SK-MEL-5 (cell line): ENCODE measurements around the gene C3orf18. TPM values are rescaled to one million over a fixed set of nuclear protein-coding genes. Genes with fewer than 3 reads are reported as not detected.

Experiments
- DNase-seq: peaks from one replicate; pipeline ENCODE4 v3.0.0-alpha.2; 2016; ENCODE audit warnings: low read depth, low spot score
- in situ Hi-C: cut with HindIII; loops from 2 replicates; pipeline ENCODE4 v1.10.0; 2016; ENCODE audit warnings: low sequenced_read_pairs, high pct_unique_total_duplicates, low pct_unique_long_range_greater_than_20kb
- total RNA-seq: library from RNA; depleted of rRNA; stranded (reverse); fragments of >200 nt; shearing (Covaris generic); gene quantifications from 2 replicates; pipeline ENCODE4 v1.2.3, GENCODE V29; 2014

Gene C3orf18
- total RNA-seq, 1 experiment from 2014 or later: 4.0 TPM

GRCh38 chr3:50537421-50538129, 30.0 kb downstream of the C3orf18 start:
- no peak for DNase-seq
- in situ Hi-C loops: no loop called here

GRCh38 chr3:50536471-50537180, 30.9 kb downstream of the C3orf18 start:
- in situ Hi-C loops: no loop called here

GRCh38 chr3:50534681-50535330, 32.7 kb downstream of the C3orf18 start:
- no peak for DNase-seq
- in situ Hi-C loops: no loop called here

More at GRCh38 chr3:50536471-50537180, 30.9 kb downstream of the C3orf18 start:
- DNase-seq: no peak

- DNase-seq: no peak
- in situ Hi-C loops: no loop called here
These were observed 33.6 kb downstream of the C3orf18 start for GRCh38 chr3:50533807-50534461.

- in situ Hi-C loops: no loop called here
- no peak for DNase-seq
These were observed 34.2 kb downstream of the C3orf18 start for GRCh38 chr3:50533316-50533715.

GRCh38 chr3:50532062-50532705, 35.4 kb downstream of the C3orf18 start:
- DNase-seq: no peak
- in situ Hi-C loops: no loop called here

GRCh38 chr3:50531201-50531600, 36.3 kb downstream of the C3orf18 start:
- in situ Hi-C loops: no loop called here
- no peak for DNase-seq

GRCh38 chr3:50530001-50530970, 37.3 kb downstream of the C3orf18 start:
- in situ Hi-C loops: no loop called here
- no peak for DNase-seq

- DNase-seq: peak; percentile 25
These were observed 41.6 kb downstream of the C3orf18 start for GRCh38 chr3:50525987-50526386.

GRCh38 chr3:50525191-50525910, 42.2 kb downstream of the C3orf18 start:
- in situ Hi-C loops: no loop called here
- no peak for DNase-seq

More at GRCh38 chr3:50525987-50526386, 41.6 kb downstream of the C3orf18 start:
- in situ Hi-C loops: no loop called here

- in situ Hi-C loops: no loop called here
These were observed 42.8 kb downstream of the C3orf18 start for GRCh38 chr3:50524746-50525145.

GRCh38 chr3:50523279-50523811, 44.2 kb downstream of the C3orf18 start:
- in situ Hi-C loops: no loop called here
- no peak for DNase-seq

More at GRCh38 chr3:50524746-50525145, 42.8 kb downstream of the C3orf18 start:
- DNase-seq: no peak

GRCh38 chr3:50521572-50521971, 46.0 kb downstream of the C3orf18 start:
- DNase-seq: no peak
- in situ Hi-C loops: no loop called here

GRCh38 chr3:50520849-50521248, 46.7 kb downstream of the C3orf18 start:
- in situ Hi-C loops: no loop called here
- DNase-seq: peak; percentile 28

GRCh38 chr3:50519471-50520089, 48.0 kb downstream of the C3orf18 start:
- peak; percentile 73 for DNase-seq

More at GRCh38 chr3:50519471-50520089, 48.0 kb downstream of the C3orf18 start:
- in situ Hi-C loops: no loop called here
